OCI-LY3 (cell line): ENCODE data around the gene HAPLN2.

ENCODE experiments used
- H2AFZ ChIP-seq: fragments of 200-600, 300-600 bp; shearing (Covaris generic); 2 replicates; pipeline ENCODE4 v1.6.0; 2014; ENCODE audit warnings: antibody characterized with exemption, low read depth, low read length
- H3K27ac ChIP-seq: fragments of 200-600, 300-600 bp; sonication (generic); 2 replicates; pipeline ENCODE4 v1.5.1; 2014; ENCODE audit warnings: mild to moderate bottlenecking, low read length, moderate library complexity, mixed read lengths
- H3K27me3 ChIP-seq: fragments of 200-600, 300-600 bp; sonication (generic); 2 replicates; pipeline ENCODE4 v1.6.1; 2014; ENCODE audit warnings: low read depth, low read length, mixed read lengths
- H3K36me3 ChIP-seq: fragments of 200-600, 300-600 bp; sonication (generic); replicated peaks from 2 replicates; pipeline ENCODE3; 2014; ENCODE audit warnings: low read depth, low read length, mixed read lengths
- H3K4me1 ChIP-seq: fragments of 300-600, 200-600 bp; sonication (generic); 2 replicates; pipeline ENCODE4 v1.6.1; 2014; ENCODE audit warnings: low read length, mixed read lengths
- H3K4me2 ChIP-seq: fragments of 200-600, 300-600 bp; sonication (generic); 2 replicates; pipeline ENCODE4 v1.6.1; 2014; ENCODE audit warnings: low read length, mixed read lengths
- H3K4me3 ChIP-seq: fragments of 300-600, 200-600 bp; sonication (generic); 2 replicates; pipeline ENCODE4 v1.5.1; 2014; ENCODE audit warnings: antibody characterized with exemption, mild to moderate bottlenecking, low read length, moderate library complexity
- H3K79me2 ChIP-seq: fragments of 300-600, 200-600 bp; shearing (Covaris generic); 2 replicates; pipeline ENCODE4 v1.6.1; 2014; ENCODE audit warnings: mild to moderate bottlenecking, low read length, mixed read lengths
- H3K9ac ChIP-seq: fragments of 300-600, 200-600 bp; shearing (Covaris generic); 2 replicates; pipeline ENCODE4 v1.6.0; 2014; ENCODE audit warnings: mild to moderate bottlenecking, low read length, moderate library complexity
- H3K9me3 ChIP-seq: fragments of 200-600, 300-600 bp; shearing (Covaris generic); 2 replicates; pipeline ENCODE4 v1.6.1; 2014; ENCODE audit warnings: low read length, mixed read lengths; ENCODE audit not compliant: insufficient read depth
- H4K20me1 ChIP-seq: fragments of 200-600, 300-600 bp; sonication (generic); 2 replicates; pipeline ENCODE4 v1.6.1; 2016; ENCODE audit warnings: low read length, mixed read lengths; ENCODE audit not compliant: insufficient read depth
- EZH2phosphoT487 ChIP-seq: fragments of 200-600 bp; shearing (Covaris generic); IDR thresholded peaks from 2 replicates; pipeline ENCODE4 v1.6.1; 2018; ENCODE audit warnings: antibody characterized with exemption, mixed run types, low read depth
- TF ChIP-seq, protein P1 (sequence below): fragments of 200-600, 300-600 bp; sonication (generic); IDR thresholded peaks from 2 replicates; pipeline ENCODE4 v1.5.1; 2014; ENCODE audit warnings: antibody characterized with exemption, low read length, low read depth

HAPLN2 gene

DNA sequence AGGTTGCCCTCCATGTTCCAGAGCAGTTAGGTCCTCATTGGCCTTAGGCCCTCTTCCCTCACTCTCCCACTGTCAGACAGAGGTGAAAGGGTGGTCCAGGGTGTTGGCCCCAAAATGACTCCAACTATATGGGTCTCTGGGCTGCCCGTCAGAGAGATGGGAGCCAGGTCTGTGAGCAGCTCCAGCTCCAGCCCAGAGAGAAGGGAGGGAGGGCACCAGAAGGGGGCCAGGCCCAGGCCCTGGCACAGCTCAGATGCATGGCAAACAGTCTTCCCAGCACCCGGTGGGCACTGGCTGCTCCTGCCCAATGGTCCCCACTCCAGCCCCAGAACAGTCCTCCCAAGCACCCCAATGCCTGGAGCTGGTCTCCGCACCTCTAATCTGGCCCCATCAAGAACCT lies 24.9 kb downstream of the HAPLN2 start:
- peaks cover 51% of the 10 kb centered on the region for H3K27me3 ChIP-seq
- H3K4me1 ChIP-seq: no peaks in the 10 kb centered on the region
- H3K79me2 ChIP-seq: no peaks in the 10 kb centered on the region
- H4K20me1 ChIP-seq: no peaks in the 10 kb centered on the region
- H2AFZ ChIP-seq: no peak overlapping the region
- no peaks in the 10 kb centered on the region for H3K36me3 ChIP-seq
- no peak overlapping the region for H3K4me3 ChIP-seq
- TF ChIP-seq, protein P1, sequence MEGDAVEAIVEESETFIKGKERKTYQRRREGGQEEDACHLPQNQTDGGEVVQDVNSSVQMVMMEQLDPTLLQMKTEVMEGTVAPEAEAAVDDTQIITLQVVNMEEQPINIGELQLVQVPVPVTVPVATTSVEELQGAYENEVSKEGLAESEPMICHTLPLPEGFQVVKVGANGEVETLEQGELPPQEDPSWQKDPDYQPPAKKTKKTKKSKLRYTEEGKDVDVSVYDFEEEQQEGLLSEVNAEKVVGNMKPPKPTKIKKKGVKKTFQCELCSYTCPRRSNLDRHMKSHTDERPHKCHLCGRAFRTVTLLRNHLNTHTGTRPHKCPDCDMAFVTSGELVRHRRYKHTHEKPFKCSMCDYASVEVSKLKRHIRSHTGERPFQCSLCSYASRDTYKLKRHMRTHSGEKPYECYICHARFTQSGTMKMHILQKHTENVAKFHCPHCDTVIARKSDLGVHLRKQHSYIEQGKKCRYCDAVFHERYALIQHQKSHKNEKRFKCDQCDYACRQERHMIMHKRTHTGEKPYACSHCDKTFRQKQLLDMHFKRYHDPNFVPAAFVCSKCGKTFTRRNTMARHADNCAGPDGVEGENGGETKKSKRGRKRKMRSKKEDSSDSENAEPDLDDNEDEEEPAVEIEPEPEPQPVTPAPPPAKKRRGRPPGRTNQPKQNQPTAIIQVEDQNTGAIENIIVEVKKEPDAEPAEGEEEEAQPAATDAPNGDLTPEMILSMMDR: no peak
- no peak for TF ChIP-seq EZH2phosphoT487
- H3K27ac ChIP-seq: no peak overlapping the region
- no peak overlapping the region for H3K9ac ChIP-seq
- H3K4me2 ChIP-seq: no peak overlapping the region
- H3K9me3 ChIP-seq: no peaks in the 10 kb centered on the region

DNA sequence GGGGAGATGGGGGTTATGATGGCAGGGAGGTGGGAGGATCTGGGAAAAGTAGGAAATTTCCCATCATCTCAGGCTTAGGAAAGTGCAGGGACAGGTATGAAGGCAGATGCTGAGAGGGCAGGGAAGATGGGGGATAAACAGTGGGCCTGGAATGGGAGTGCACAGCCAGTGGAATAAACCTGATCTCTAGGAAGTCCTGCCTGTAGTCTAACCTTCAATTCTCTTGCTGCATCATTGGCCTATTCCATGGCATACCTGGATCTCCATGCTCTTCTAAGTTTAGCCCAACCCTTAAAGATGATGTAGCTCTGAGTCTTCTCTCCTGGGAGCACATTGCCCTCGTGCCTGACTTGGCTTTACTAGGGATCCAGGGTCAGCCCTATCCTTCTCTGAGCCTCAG lies 25.4 kb downstream of the HAPLN2 start:
- H2AFZ ChIP-seq: no peak overlapping the region
- no peaks in the 10 kb centered on the region for H3K36me3 ChIP-seq
- H3K4me3 ChIP-seq: no peak overlapping the region
- H3K27me3 ChIP-seq: peaks cover 48% of the 10 kb centered on the region
- no peaks in the 10 kb centered on the region for H3K79me2 ChIP-seq
- no peak overlapping the region for H3K9ac ChIP-seq
- no peaks in the 10 kb centered on the region for H4K20me1 ChIP-seq
- H3K4me2 ChIP-seq: no peak overlapping the region
- TF ChIP-seq EZH2phosphoT487: no peak
- TF ChIP-seq, protein P1: no peak
- no peaks in the 10 kb centered on the region for H3K4me1 ChIP-seq
- H3K9me3 ChIP-seq: no peaks in the 10 kb centered on the region
- H3K27ac ChIP-seq: no peak overlapping the region

DNA sequence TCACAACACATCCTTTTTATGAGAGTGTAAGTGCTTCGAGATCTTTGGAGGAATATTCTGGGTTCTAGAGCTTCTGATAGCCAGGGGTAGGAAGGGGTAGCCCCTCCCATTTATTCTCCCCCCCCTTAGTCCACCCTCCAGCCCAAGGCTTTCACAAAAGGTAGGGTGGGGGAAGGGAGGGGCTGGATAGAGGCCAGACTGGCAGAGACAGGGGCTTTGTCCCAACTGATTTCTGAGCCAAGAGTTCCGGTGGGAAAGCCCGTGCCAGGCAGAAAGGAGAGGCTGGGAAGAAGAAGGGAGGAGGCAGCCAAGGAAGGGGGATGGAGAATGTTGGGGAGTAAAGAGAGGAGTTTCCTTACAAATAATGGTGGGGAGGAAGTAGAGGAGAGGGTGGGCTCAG lies 25.8 kb downstream of the HAPLN2 start:
- peaks cover 48% of the 10 kb centered on the region for H3K27me3 ChIP-seq

DNA sequence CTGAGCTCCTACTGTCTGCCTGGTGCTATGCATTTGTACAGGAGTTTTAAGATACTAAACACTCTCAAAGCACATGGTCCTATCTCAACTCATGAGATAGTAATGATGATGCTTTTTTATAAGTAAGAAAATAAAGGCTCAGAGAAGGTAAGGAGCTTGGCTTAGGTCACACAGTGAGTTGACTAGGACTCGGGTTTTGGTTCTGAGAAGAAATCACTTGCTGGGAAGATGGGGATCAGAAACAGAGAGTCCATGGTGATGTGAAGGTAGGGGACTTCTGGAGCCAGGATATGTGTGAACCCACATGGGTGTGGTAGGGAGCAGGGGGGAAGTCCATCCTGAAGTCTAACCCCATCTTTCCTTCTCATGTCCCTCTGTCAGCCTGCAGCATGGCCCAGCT lies 26.5 kb downstream of the HAPLN2 start:
- no peaks in the 10 kb centered on the region for H3K9me3 ChIP-seq
- peaks cover 51% of the 10 kb centered on the region for H3K27me3 ChIP-seq
- peaks cover 5% of the 10 kb centered on the region; the same call in 1 of the 2 replicates for H4K20me1 ChIP-seq
- H3K4me2 ChIP-seq: no peak overlapping the region
- no peak overlapping the region for H2AFZ ChIP-seq
- H3K27ac ChIP-seq: no peak overlapping the region
- H3K36me3 ChIP-seq: no peaks in the 10 kb centered on the region
- no peaks in the 10 kb centered on the region for H3K4me1 ChIP-seq
- no peak overlapping the region for H3K9ac ChIP-seq
- no peak overlapping the region for H3K4me3 ChIP-seq
- H3K79me2 ChIP-seq: no peaks in the 10 kb centered on the region
- TF ChIP-seq, protein P1: no peak
- no peak for TF ChIP-seq EZH2phosphoT487

More for the DNA sequence above, 25.8 kb downstream of the HAPLN2 start:
- TF ChIP-seq, protein P1: no peak
- TF ChIP-seq EZH2phosphoT487: no peak
- Histone ChIP-seq H3K79me2 (no peaks in the 10 kb centered on the region), H3K4me1 (no peaks in the 10 kb centered on the region), H3K9me3 (no peaks in the 10 kb centered on the region), H4K20me1 (peaks cover under 1% of the 10 kb centered on the region; the same call in 1 of the 2 replicates), H3K4me2 (no peak overlapping the region), H3K36me3 (no peaks in the 10 kb centered on the region), H2AFZ (no peak overlapping the region), H3K27ac (no peak overlapping the region), H3K9ac (no peak overlapping the region), H3K4me3 (no peak overlapping the region)
